ENCODE results near the gene NTM.

DNA sequence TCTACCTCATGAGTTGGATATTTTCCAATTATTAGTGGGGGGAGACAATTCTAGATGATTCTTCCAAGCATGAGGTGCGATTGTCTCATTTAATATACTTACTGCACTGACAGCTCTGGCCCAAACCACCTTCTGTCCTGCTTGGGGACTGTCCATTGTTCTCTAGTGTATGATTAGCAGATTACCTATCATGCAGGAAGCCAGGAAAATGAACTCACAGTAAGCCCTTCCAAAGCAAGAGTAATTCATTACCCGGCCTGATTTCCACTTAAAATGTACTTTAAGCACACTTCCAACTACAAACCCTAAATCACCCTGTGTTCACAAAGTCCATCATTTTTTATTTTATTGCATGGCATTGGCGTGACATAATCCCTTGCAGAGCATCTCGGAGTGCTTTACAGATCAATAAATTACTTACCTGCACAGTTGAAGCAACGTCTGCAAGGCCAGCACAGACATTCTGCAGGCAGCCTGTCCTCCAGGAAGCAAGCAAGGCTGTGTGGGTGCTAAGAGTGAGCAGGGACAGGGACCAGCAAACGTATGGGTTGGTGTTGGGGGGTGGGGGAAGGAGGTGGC, 838.2 kb downstream of the NTM start:
- TF ChIP-seq, protein P1, sequence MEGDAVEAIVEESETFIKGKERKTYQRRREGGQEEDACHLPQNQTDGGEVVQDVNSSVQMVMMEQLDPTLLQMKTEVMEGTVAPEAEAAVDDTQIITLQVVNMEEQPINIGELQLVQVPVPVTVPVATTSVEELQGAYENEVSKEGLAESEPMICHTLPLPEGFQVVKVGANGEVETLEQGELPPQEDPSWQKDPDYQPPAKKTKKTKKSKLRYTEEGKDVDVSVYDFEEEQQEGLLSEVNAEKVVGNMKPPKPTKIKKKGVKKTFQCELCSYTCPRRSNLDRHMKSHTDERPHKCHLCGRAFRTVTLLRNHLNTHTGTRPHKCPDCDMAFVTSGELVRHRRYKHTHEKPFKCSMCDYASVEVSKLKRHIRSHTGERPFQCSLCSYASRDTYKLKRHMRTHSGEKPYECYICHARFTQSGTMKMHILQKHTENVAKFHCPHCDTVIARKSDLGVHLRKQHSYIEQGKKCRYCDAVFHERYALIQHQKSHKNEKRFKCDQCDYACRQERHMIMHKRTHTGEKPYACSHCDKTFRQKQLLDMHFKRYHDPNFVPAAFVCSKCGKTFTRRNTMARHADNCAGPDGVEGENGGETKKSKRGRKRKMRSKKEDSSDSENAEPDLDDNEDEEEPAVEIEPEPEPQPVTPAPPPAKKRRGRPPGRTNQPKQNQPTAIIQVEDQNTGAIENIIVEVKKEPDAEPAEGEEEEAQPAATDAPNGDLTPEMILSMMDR (IDR thresholded peaks at IDR 0.05; ENCODE audit: poor library complexity) = no peak
- TF ChIP-seq EZH2phosphoT487 (IDR thresholded peaks at IDR 0.05; ENCODE audit: low read depth, severe bottlenecking, unreplicated experiment) = no peak
- no peak for TF ChIP-seq EZH2 (IDR thresholded peaks at IDR 0.05; ENCODE audit: borderline replicate concordance)

Measured in hepatocyte (in vitro differentiated cells).